ENCODE data around the gene SAE1.
"Not testable (repeated sequence)": the region's sequence is repeated elsewhere in the genome, so short reads cannot be mapped to it uniquely, and the experiment has no call there.

SAE1 gene

GRCh38 chr19:47240996-47241918, 110.6 kb downstream of the SAE1 start:
- DNase-seq (ENCODE audit: low read depth) = peak; percentile 82

GRCh38 chr19:47241919-47242577, 111.4 kb downstream of the SAE1 start:
- no peak for DNase-seq (ENCODE audit: low read depth)

GRCh38 chr19:47243364-47243775, 112.7 kb downstream of the SAE1 start:
- DNase-seq (ENCODE audit: low read depth) = no peak

- DNase-seq (ENCODE audit: low read depth) = peak; percentile 88
Measured at GRCh38 chr19:47243776-47244547, 113.3 kb downstream of the SAE1 start.

- peak; percentile 75 for DNase-seq (ENCODE audit: low read depth)
Measured at GRCh38 chr19:47247308-47247990, 116.8 kb downstream of the SAE1 start.

GRCh38 chr19:47253016-47253415, 122.4 kb downstream of the SAE1 start:
- not testable (repeated sequence) for DNase-seq (ENCODE audit: low read depth)

GRCh38 chr19:47253467-47253881, 122.8 kb downstream of the SAE1 start:
- no peak for DNase-seq (ENCODE audit: low read depth)

- DNase-seq (ENCODE audit: low read depth) = no peak
Measured at GRCh38 chr19:47253970-47254369, 123.3 kb downstream of the SAE1 start.

GRCh38 chr19:47255879-47256692, 125.5 kb downstream of the SAE1 start, which contains the start of gene CCDC9:
Gene CCDC9, plus strand, starts transcription at chr19:47256525. Its CDS starts 1,876 bp downstream, at chr19:47258401.
- peak; percentile 90 for DNase-seq (ENCODE audit: low read depth)

- DNase-seq (ENCODE audit: low read depth) = peak; percentile 98
Measured at GRCh38 chr19:47256693-47257410, 126.2 kb downstream of the SAE1 start.

GRCh38 chr19:47257411-47258169, 127.0 kb downstream of the SAE1 start:
- DNase-seq (ENCODE audit: low read depth) = no peak

- no peak for DNase-seq (ENCODE audit: low read depth)
Measured at GRCh38 chr19:47258434-47258833, 127.8 kb downstream of the SAE1 start.

GRCh38 chr19:47258895-47259555, 128.4 kb downstream of the SAE1 start:
- DNase-seq (ENCODE audit: low read depth) = no peak
